HFF-Myc (cell line): ENCODE measurements around the gene MALRD1.

Experiments used
- DNase-seq: peaks from one replicate; pipeline ENCODE4 v3.0.0-alpha.2; 2011; ENCODE audit warnings: low read depth; ENCODE audit errors: extremely low read depth
- H3K4me3 ChIP-seq: replicated peaks from 2 replicates; pipeline ENCODE4 v1.5.1; 2011; ENCODE audit warnings: low read depth, mild to moderate bottlenecking, control low read depth, low read length
- CTCF ChIP-seq: IDR thresholded peaks from 2 replicates; pipeline ENCODE4 v1.5.1; 2012; ENCODE audit warnings: mild to moderate bottlenecking, low read depth, low read length, control low read depth; ENCODE audit errors: missing control alignments

Gene MALRD1

GRCh38 chr10:19658622-19659233, 610.1 kb downstream of the MALRD1 start:
- no peak for TF ChIP-seq CTCF
- H3K4me3 ChIP-seq = no peak overlapping the region
- no peak for DNase-seq

- no peak for TF ChIP-seq CTCF
- H3K4me3 ChIP-seq = no peak overlapping the region
- no peak for DNase-seq
These were observed 611.5 kb downstream of the MALRD1 start for GRCh38 chr10:19659920-19660655.

GRCh38 chr10:19663344-19663743, 614.7 kb downstream of the MALRD1 start:
- no peak for TF ChIP-seq CTCF
- DNase-seq = no peak

GRCh38 chr10:19668116-19668515, 619.5 kb downstream of the MALRD1 start:
- H3K4me3 ChIP-seq = no peak overlapping the region
- TF ChIP-seq CTCF = no peak
- DNase-seq = no peak

More at GRCh38 chr10:19663344-19663743, 614.7 kb downstream of the MALRD1 start:
- H3K4me3 ChIP-seq = no peak overlapping the region

- DNase-seq = no peak
- no peak for TF ChIP-seq CTCF
- H3K4me3 ChIP-seq = no peak overlapping the region
These were observed 627.5 kb downstream of the MALRD1 start for GRCh38 chr10:19676063-19676462.

- H3K4me3 ChIP-seq = no peak overlapping the region
- DNase-seq = no peak
- no peak for TF ChIP-seq CTCF
These were observed 634.8 kb downstream of the MALRD1 start for GRCh38 chr10:19683356-19683755.
